Stimulated activated CD4-positive, alpha-beta T cell treated with anti-CD3 and anti-CD28 coated beads, Interleukin-2, amount 100 ng/mL, for 4 hours (primary cell): Measurements from ENCODE around the gene ANK2.

Experiments
- DNase-seq: peaks from one replicate; pipeline ENCODE4 v3.0.0-alpha.2; 2020; ENCODE audit warnings: low read depth

The ANK2 gene

DNA sequence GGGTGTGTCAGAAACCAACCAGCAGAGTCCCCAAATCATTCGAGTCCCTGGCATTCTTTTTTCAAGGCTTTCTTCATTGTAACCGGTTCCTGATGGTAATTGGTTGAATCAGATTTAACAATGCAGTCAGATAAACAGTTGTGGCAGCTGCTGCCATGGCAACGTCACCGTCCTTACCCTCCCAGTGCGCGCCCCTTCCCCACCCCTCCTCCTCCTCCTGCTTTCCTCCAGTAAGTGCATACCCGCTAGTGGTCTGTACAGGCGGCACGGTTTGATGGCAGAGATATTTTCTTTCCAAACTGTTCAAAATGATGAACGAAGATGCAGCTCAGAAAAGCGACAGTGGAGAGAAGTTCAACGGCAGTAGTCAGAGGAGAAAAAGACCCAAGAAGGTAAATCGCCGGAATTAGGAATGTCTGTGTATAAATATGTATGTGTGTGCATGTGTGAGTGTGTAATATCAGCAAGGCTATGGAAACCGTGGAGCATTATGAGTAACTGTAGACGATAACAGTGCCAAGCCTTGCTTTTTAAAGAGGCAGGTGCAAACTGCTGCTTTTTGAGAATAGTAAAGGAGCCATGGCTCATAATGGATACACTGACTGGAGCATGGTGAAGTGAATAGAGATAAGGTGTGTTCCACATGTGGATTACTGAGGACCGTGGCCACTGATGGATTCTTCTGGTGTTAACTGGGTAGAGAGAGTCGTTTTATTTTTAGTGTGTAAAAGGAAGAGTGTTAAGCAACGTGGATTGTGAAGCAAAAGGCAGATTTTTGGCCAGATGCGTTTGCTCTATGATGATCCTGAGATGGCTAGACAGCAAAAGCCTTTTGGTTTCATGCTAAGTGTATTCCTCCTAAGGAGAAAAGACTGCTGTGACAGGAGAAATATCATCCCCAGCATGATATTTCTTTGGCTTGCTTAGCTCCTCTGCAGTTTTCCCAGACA, at the start of gene ANK2:
Gene ANK2 (plus strand): TSS at position 233 of the 950 bp plus-strand sequence. CDS start 76 bp downstream, at position 309.
- no peak for DNase-seq

DNA sequence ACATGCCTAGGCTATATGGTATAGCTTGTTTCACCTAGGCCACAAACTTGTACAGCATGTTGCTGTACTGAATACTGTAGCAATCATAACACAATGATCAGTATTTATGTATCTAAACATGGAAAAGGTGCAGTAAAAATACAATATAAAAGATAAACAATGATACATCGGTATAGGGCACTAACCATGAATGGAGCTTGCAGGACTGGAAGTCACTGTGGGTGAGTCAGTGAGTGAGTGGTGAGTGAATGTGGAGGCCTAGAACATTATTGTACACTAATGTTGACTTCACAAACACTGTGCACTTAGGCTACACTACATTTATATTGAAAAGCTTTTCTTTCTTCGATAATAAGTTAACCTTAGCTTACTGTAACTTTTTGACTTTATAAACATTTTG, 45.6 kb upstream of the ANK2 start:
- no peak for DNase-seq

DNA sequence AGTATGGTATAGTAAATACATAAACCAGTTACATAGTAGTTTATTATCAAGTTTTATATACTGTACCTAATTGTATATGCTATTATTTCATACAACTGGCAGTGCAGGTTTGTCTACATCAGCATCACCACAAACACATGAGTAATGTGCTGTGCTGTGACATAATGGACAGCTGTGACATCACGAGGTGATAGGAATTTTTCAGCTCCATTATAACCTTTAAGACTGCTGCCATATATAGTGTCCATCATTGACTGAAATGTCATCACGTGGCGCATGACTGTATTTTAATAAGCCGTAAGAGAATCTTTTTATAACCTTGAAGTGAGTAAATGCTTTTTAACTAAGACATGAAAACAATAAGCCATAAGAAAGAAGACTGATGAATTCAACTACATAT, 44.8 kb upstream of the ANK2 start:
- DNase-seq: no peak

GRCh38 chr4:113006632-113007031, 42.8 kb upstream of the ANK2 start:
- no peak for DNase-seq

DNA sequence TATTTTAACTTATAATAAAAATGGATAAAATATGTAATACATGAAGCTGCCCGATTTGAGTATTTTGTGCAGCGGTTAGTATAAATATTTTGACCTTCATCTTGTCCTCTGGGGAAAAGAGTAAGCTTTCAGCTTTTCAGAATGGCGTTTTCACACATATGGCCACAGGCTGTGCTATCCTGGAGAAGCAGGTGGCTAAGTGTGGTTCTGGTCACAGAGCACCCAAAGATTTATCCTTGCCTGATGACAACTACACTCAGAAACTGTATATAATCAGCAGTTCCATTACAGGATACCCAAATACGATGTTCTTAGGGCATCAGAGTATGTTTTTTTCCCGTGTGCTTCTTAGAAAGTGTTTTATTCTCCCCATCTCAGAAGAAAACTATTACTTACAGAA, 42.3 kb upstream of the ANK2 start:
- DNase-seq: no peak

DNA sequence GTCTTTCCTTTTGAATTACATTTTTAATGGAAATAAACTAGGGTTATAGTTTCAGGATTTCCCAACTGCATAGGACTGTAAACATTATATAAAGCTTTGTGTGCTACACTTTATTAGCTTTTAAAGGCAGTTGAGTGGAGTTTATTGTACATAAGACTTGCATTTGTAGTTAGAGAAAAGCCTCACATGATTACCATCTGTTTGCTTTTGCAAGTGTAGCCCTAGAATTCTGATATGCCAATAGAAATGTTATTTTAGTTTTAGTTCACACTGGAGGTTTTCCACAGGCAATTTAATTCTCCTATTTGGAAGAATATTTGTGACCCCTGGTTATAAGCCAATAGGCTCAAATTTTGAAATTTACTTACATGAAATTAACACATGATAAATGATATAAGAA, 41.3 kb upstream of the ANK2 start:
- DNase-seq: no peak

DNA sequence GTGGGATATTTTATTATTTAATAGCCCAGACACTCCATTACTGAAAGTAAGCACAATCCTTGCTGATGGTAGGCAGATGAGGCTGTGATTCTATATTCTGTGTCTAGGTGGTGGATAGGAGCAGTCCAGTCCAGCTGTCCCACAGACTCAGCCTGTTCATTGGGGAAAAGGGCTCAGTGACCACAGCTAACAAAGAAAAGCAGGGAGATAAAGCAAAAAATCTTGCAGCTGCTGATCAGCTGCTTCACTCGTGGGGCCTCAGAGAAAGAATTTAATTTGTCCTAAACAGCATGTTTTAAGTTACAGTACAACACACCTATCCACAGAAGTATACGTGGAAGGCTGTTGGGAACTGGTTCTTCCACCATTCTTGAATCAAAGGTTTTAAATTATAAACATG, 40.7 kb upstream of the ANK2 start:
- no peak for DNase-seq

DNA sequence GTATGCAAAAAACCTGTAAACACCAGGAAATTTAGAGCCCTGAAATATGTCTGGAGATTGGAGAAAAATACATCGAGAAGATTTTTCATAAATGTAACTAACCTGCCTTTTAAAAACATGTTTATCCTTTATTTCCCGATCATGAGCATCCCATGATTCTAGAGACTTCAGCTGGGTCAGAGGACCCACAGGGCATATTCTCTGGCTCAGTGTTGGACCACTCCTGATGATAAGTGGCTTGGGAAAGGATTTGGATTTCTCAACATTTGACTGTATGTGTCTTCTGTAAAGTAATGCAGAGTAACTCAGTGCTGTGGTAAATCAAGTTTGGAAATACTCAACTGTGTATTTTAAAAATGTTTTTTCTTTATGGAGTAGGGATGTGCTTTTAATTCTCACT, 40.0 kb upstream of the ANK2 start:
- DNase-seq: no peak

DNA sequence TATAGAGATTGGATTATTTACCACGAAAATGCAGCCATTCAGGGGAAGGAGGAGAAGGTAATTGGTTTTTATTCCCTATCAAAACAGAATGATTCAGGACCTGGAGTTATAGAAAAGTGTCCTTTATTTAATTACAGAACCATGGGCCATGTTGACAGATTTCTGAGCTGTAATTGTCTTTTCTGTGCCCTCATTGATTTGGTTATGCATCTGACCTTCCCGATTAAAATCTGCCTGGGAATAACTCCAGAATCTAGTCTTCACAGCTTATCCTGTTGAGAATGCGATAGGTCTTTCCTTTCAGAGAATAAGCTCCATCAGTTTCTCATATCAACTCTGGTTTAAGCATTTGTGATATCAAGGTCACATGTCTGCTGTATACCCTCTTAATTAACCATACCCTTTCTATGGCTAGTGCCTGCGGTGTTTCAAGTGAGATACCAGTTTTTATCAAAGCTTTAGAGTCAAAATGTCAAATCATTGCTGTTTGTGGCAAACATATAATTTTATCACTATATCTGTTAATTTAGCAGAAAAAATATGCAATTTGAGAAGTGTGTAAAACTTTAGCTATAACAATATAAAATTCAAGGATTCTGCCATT, 37.2 kb upstream of the ANK2 start:
- DNase-seq: no peak

GRCh38 chr4:113012786-113013185, 36.7 kb upstream of the ANK2 start:
- no peak for DNase-seq

DNA sequence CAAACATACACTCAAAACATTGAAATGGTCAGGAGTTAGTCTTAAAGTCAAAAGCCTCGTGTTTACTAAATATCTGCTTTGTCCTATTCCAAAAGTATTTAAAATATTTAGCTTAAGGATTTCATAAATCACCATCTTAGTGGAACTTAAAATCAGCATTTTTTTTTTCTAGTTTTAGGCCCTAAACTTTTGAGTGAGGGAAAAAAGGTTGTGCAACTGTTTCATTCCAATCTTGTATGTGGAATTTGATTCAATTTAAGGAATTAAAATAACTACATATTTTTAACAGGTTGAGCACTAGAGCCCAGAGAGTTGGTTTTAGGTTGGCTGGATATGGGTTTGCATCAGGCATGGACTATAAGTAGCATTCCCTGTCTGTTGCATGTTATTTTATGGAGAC, 35.7 kb upstream of the ANK2 start:
- DNase-seq: no peak

- DNase-seq: no peak
These were observed 33.1 kb upstream of the ANK2 start for GRCh38 chr4:113016377-113016776.

- DNase-seq: no peak
These were observed 28.5 kb upstream of the ANK2 start for GRCh38 chr4:113020966-113021365.

- DNase-seq: no peak
These were observed 25.1 kb upstream of the ANK2 start for GRCh38 chr4:113024388-113024787.

GRCh38 chr4:113025416-113025815, 24.0 kb upstream of the ANK2 start:
- DNase-seq: no peak

DNA sequence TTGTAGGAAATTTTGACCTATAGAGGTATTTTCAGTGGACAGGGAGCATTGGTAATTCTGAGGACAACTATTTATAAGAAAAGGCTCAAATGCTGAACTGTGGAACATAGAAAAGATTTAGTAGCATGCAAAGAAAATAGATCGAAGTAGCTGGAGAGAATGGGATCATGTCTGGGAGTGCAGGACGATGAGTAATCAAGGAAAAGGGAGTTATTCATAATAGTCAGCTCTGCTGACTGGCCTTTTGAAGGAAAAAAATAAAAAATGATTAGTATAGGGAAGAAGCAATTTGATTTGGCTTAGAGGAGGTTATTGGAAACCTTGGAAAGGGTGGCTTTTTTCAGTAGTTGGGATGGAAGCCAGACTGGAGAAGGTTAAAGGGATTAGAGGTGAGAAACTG, 22.9 kb upstream of the ANK2 start:
- DNase-seq: no peak

DNA sequence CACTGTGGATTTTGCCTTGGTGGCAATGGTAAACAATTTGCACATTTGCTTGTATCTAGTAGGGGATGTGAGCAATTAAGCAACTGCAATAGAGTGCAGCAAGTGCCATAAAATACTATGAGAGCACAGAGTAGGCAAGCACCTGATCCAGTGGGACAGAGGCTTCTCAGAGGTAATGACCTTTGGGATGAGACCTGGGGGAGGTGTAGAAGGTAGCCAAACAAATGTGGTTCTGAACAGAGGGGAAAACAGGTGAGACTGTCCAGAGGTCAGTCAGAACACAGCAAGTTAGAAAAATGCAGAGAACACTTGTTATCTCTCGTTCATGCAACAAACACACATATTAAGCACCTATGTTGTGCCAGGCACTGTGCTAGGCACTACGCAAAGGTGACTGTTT, 21.4 kb upstream of the ANK2 start:
- DNase-seq: no peak

GRCh38 chr4:113031212-113031611, 18.2 kb upstream of the ANK2 start:
- DNase-seq: no peak

DNA sequence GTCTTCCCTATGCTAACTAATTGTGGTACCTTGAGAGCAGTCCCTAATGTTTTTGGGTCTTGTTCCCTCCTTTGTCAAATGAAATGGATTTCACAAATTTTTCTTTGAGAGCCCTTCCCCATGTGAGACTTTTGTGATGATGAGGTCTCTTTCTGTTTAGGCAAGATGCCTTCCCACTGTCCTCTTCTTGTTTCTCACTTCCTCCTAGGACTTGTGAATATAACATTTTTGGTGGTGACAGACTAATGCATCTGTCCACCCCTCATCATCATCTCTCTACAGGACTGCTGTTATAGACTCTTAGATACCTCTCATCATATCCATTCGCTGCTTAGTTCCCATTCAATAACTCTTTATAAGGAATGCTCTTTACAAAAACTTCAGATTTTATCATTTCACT, 8.7 kb upstream of the ANK2 start:
- DNase-seq: no peak

DNA sequence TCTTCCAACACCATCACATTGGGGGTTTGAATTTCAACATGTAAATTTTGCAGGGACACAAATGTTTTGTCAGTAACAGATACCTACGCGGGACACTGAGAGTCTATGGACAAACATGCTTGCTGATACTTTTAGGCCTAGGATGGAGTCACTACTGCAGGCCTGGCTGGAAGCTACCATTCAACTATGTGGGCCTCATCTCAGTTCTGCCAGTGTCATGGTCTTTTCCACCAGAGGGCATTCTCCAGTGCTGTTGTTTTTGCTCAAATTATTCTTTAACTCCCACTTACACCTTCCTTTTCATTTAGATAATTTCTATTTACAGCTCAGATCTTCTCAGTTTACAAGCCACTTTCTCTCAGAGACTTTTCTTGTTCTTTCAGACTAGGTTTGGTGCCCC, 7.0 kb upstream of the ANK2 start:
- DNase-seq: no peak

GRCh38 chr4:113043591-113043990, 5.9 kb upstream of the ANK2 start:
- DNase-seq: no peak

- no peak for DNase-seq
These were observed 910 bp downstream of the ANK2 start for GRCh38 chr4:113050371-113050755.

DNA sequence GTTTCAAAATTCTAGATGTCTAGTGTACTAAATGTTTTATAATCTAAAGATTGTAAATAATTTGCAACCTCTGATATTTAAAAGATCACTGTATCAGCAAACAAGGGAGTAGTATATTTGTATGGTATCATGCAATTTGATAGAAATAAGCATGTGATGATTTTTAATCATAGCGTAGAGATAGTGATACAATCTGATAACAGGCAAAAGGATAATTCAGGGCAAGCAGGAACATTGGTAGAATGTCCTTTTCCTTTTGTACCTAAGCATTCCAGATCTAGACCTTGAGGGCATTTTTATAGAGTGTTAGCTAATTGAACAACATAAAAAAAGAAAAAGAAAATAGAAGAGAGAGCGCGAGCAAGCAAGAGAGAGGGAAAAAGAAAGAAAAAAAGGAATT, 1.4 kb downstream of the ANK2 start:
- no peak for DNase-seq

DNA sequence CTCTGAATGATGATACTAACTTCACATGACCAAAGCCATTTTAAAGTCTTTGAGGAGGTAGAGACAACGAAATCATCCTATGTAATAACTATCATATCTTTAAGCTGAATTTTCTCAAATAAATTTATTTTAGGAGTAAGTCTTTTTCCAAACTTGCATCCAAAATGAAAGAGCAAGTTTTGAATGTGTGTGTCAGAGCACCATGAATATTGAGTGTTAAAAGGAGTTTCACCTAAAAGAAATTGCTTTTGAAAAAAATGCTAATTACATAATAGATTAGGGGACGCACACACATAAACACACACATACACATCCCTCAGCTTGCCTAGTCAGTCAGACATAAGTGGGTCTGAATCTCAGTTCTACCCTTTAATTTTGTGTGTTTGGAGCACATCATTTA, 1.9 kb downstream of the ANK2 start:
- no peak for DNase-seq
